Measurements from ENCODE around the gene RAD50. TPM values are rescaled to one million over a fixed set of nuclear protein-coding genes. Genes with fewer than 3 reads are reported as not detected.

RAD50 gene
- total and polyA plus RNA-seq, 2 donors (not counting 1 experiment from before 2014, with no cell fraction given), result 21.5 to 35.7 TPM

- Histone ChIP-seq H3K4me1 (ENCODE audit: control insufficient read depth, extremely low read depth, insufficient read depth, low read length) (peaks cover 9% of the 10 kb centered on the region), H3K27ac (ENCODE audit: insufficient read depth, low read length) (no peak overlapping the region), H3K79me2 (ENCODE audit: control insufficient read depth, insufficient read depth, low read length) (no peaks in the 10 kb centered on the region), H3K36me3 (ENCODE audit: control insufficient read depth, insufficient read depth, low read length) (no peaks in the 10 kb centered on the region), H3K4me2 (ENCODE audit: extremely low read depth, insufficient read depth, low read length) (no peak overlapping the region), H3K9ac (ENCODE audit: insufficient read depth, low read length) (no peak overlapping the region), H2AFZ (ENCODE audit: low read length) (no peak overlapping the region), H3K27me3 (ENCODE audit: control insufficient read depth, insufficient read depth, low read length) (no peaks in the 10 kb centered on the region), H3K4me3 (replicated peaks in 1 of 4; ENCODE audit: control extremely low read depth in 1 of 4, insufficient read depth in 1 of 4, low read depth in 3 of 4, low read length in 4 of 4) (no peak overlapping the region), H3K9me3 (ENCODE audit: control insufficient read depth, insufficient read depth, low read depth, low read length) (no peaks in the 10 kb centered on the region), H4K20me1 (ENCODE audit: control insufficient read depth, extremely low read depth, insufficient read depth, low read length) (no peaks in the 10 kb centered on the region)
- TF ChIP-seq CTCF (conservative IDR thresholded peaks at IDR 0.05 in 1 of 2, IDR thresholded peaks at IDR 0.05 in 1 of 2; ENCODE audit: low read depth in 1 of 2, low read length in 2 of 2) (no peak), EZH2 (IDR thresholded peaks at IDR 0.05; ENCODE audit: low read length, missing control alignments) (no peak)
- no peak for DNase-seq (ENCODE audit: low read depth in 2 of 2)
These were observed 125.2 kb downstream of the RAD50 start for GRCh38 chr5:132681983-132682382.

DNA sequence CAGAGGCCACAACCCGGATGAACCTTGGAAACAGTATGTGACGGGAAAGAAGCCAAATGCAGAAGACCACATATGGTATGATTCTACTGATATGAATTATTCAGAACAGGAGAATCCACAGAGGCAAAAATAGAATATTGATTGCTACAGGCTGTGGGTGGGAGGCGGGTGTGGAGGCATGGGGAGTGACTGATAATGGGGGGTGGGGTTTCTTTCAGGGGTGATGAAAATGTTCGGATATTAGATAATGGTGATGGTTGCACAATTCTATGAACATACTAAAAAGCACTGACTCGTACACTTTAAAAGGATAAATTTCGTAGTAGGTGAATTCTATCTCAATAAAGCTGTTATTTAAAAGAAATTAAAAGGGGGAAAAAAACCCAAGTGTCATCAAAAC is 127.7 kb downstream of the RAD50 start:
- no peaks in the 10 kb centered on the region for H3K36me3 ChIP-seq (ENCODE audit: control insufficient read depth, insufficient read depth, low read length)
- no peak for DNase-seq (ENCODE audit: low read depth in 2 of 2)
- no peak overlapping the region for H2AFZ ChIP-seq (ENCODE audit: low read length)
- H3K27me3 ChIP-seq (ENCODE audit: control insufficient read depth, insufficient read depth, low read length), result no peaks in the 10 kb centered on the region
- H4K20me1 ChIP-seq (ENCODE audit: control insufficient read depth, extremely low read depth, insufficient read depth, low read length), result no peaks in the 10 kb centered on the region
- H3K27ac ChIP-seq (ENCODE audit: insufficient read depth, low read length), result no peak overlapping the region
- no peaks in the 10 kb centered on the region for H3K9me3 ChIP-seq (ENCODE audit: control insufficient read depth, insufficient read depth, low read depth, low read length)
- no peak overlapping the region for H3K4me2 ChIP-seq (ENCODE audit: extremely low read depth, insufficient read depth, low read length)
- no peaks in the 10 kb centered on the region for H3K79me2 ChIP-seq (ENCODE audit: control insufficient read depth, insufficient read depth, low read length)
- H3K9ac ChIP-seq (ENCODE audit: insufficient read depth, low read length), result no peak overlapping the region
- H3K4me3 ChIP-seq (replicated peaks in 1 of 4; ENCODE audit: control extremely low read depth in 1 of 4, insufficient read depth in 1 of 4, low read depth in 3 of 4, low read length in 4 of 4), result no peak overlapping the region
- no peaks in the 10 kb centered on the region for H3K4me1 ChIP-seq (ENCODE audit: control insufficient read depth, extremely low read depth, insufficient read depth, low read length)
- TF ChIP-seq CTCF (conservative IDR thresholded peaks at IDR 0.05 in 1 of 2, IDR thresholded peaks at IDR 0.05 in 1 of 2; ENCODE audit: low read depth in 1 of 2, low read length in 2 of 2) (no peak), EZH2 (IDR thresholded peaks at IDR 0.05; ENCODE audit: low read length, missing control alignments) (no peak)

- H3K9me3 ChIP-seq (ENCODE audit: control insufficient read depth, insufficient read depth, low read depth, low read length), result no peaks in the 10 kb centered on the region
- no peaks in the 10 kb centered on the region for H3K36me3 ChIP-seq (ENCODE audit: control insufficient read depth, insufficient read depth, low read length)
- H2AFZ ChIP-seq (ENCODE audit: low read length), result no peak overlapping the region
- no peak for DNase-seq (ENCODE audit: low read depth in 2 of 2)
- H3K79me2 ChIP-seq (ENCODE audit: control insufficient read depth, insufficient read depth, low read length), result no peaks in the 10 kb centered on the region
- no peak overlapping the region for H3K27ac ChIP-seq (ENCODE audit: insufficient read depth, low read length)
- no peak overlapping the region for H3K9ac ChIP-seq (ENCODE audit: insufficient read depth, low read length)
- no peak overlapping the region for H3K4me2 ChIP-seq (ENCODE audit: extremely low read depth, insufficient read depth, low read length)
- no peak overlapping the region for H3K4me3 ChIP-seq (replicated peaks in 1 of 4; ENCODE audit: control extremely low read depth in 1 of 4, insufficient read depth in 1 of 4, low read depth in 3 of 4, low read length in 4 of 4)
- TF ChIP-seq EZH2 (IDR thresholded peaks at IDR 0.05; ENCODE audit: low read length, missing control alignments), result no peak
- no peak for TF ChIP-seq CTCF (conservative IDR thresholded peaks at IDR 0.05 in 1 of 2, IDR thresholded peaks at IDR 0.05 in 1 of 2; ENCODE audit: low read depth in 1 of 2, low read length in 2 of 2)
- H4K20me1 ChIP-seq (ENCODE audit: control insufficient read depth, extremely low read depth, insufficient read depth, low read length), result no peaks in the 10 kb centered on the region
- H3K4me1 ChIP-seq (ENCODE audit: control insufficient read depth, extremely low read depth, insufficient read depth, low read length), result no peaks in the 10 kb centered on the region
- no peaks in the 10 kb centered on the region for H3K27me3 ChIP-seq (ENCODE audit: control insufficient read depth, insufficient read depth, low read length)
These were observed 128.3 kb downstream of the RAD50 start for GRCh38 chr5:132684922-132685720.

All from fibroblast of lung (primary cell).